ENCODE measurements around the gene NDUFV1. TPM values are rescaled to one million over a fixed set of nuclear protein-coding genes. Genes with fewer than 3 reads are reported as not detected.

NDUFV1 gene
- total RNA-seq (2021; ENCODE audit: unreplicated experiment): 242 TPM
- 232 and 287 TPM in 2 replicates for polyA plus RNA-seq (2012)
- Bru-seq, nascent RNA: percentile 83 among the genes with signal in this experiment
- BruChase-seq, experiment 1, labeled RNA remaining after a 6-hour chase: percentile 92 among the genes with signal in this experiment
- BruChase-seq, experiment 2, labeled RNA remaining after a 2-hour chase: percentile 92 among the genes with signal in this experiment
- long read RNA-seq, transcript NDUFV1-228 (2 exons, 573 nt): minor isoform, 46 of 338 reads
- long read RNA-seq, transcript NDUFV1-201 (10 exons, 1,596 nt): major isoform, 161 of 338 reads
- long read RNA-seq, partial matches to known transcripts: 89 of 338 reads
- long read RNA-seq, other reads (novel, unspliced or antisense): 39 of 338 reads

DNA sequence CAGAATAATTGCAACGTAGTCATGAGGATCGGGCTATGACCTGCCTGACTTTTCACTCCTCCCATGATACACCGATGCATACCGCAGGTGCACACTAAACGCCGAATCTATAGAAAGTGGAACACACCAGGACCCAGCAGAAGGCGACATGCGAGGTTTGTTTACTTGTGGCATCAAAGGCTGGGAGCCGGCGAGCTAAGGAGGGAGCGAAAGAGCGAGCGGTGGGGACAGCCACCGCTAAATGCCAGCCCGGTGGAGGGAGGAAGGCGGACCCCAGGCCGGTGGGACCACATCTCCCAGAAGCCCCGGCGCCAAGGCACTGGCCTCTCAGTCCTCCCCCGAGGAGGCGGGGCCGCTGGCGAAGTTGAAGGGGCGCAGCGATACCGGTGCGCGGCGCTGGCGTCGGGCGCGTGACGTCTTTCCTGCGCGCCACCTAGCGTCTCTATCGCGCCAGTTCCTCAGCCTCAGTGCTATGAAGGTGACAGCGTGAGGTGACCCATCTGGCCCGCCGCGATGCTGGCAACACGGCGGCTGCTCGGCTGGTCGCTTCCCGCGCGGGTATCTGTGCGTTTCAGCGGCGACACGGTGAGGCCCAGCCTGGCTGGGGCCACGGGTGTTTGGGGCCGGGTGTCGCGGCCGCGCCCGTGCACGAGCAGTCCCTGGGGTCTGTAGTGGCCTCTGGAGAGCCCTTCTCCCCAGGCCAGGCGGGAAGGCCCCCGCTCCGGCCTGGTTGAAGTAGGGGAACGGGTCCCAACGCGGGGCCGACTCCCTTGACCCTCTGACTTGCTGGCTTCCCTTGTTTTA lies at the start of gene NDUFV1:
Gene NDUFV1, plus strand, starts transcription at position 445 of the 804 bp plus-strand sequence. Its CDS starts 69 bp downstream, at position 514.
- Histone ChIP-seq H2AFZ (ENCODE audit: low read depth, low read length, poor library complexity, severe bottlenecking) (peak within 1 kb of the TSS; percentile 35), H3K9me3 (ENCODE audit: control insufficient read depth in 1 of 2, insufficient read depth in 1 of 2, low read depth in 1 of 2, low read length in 2 of 2) (no peaks in the 10 kb centered on the region), H3K4me2 (ENCODE audit: low read length) (peak within 1 kb of the TSS; percentile 92), H3K27me3 (ENCODE audit: insufficient read depth, low read length) (no peaks in the 10 kb centered on the region), H3K9me2 (ENCODE audit: insufficient read depth) (no peaks in the 10 kb centered on the region), H3K36me3 (ENCODE audit: control insufficient read depth in 1 of 2, insufficient read depth in 2 of 2, low read length in 2 of 2) (peaks cover 17 to 21% of the 10 kb centered on the region in 2 experiments; a peak in 3 of 4 replicates), H4K20me1 (ENCODE audit: insufficient read depth) (no peaks in the 10 kb centered on the region), H3K79me2 (ENCODE audit: insufficient read depth, low read length) (peaks cover 27% of the 10 kb centered on the region), H3K27ac (ENCODE audit: low read depth, low read length) (peak within 1 kb of the TSS; percentile 77), H3K9ac (ENCODE audit: low read length) (peak within 1 kb of the TSS; percentile 99), H3K4me3 (replicated peaks in 1 of 2; ENCODE audit: low read depth in 1 of 2, low read length in 2 of 2) (peak within 1 kb of the TSS; percentile 99 to 100), H3K4me1 (ENCODE audit: control insufficient read depth in 1 of 2, insufficient read depth in 2 of 2, low read length in 2 of 2) (peaks cover 6 to 20% of the 10 kb centered on the region in 2 experiments)
- peak; percentile 99 for ATAC-seq
- ChIA-PET RAD21 (ENCODE audit: low non-redundant PET in 1 of 2, low total read pairs in 2 of 2, uncharacterized antibody in 2 of 2, unreplicated experiment in 2 of 2) (no interaction called here), CTCF (no interaction called here), POLR2A (no interaction called here)
- intact Hi-C loops (cut with micrococcal nuclease): no loop called here
- peak; percentile 85 for DNase-seq (ENCODE audit: low read depth, low spot score)
- BruUV-seq (replicated peaks): no TSS peak
- TF ChIP-seq POLR2A (IDR thresholded peaks at IDR 0.05; ENCODE audit: borderline replicate concordance, extremely low read depth, insufficient read depth, insufficient read length) (peak; percentile 53), SP1 (IDR thresholded peaks at IDR 0.05; ENCODE audit: low read depth) (no peak; the same call in 1 of the 2 replicates), JUND (IDR thresholded peaks at IDR 0.05) (no peak), ELF1 (IDR thresholded peaks at IDR 0.05; ENCODE audit: borderline replicate concordance, low read depth) (no peak; the same call in 1 of the 2 replicates), CEBPB (IDR thresholded peaks at IDR 0.05; ENCODE audit: low read depth) (no peak), EGR1 (IDR thresholded peaks at IDR 0.05; ENCODE audit: low read depth) (no peak), SIN3A (IDR thresholded peaks at IDR 0.05; ENCODE audit: low read depth) (peak; percentile 80), EZH2 (IDR thresholded peaks at IDR 0.05) (no peak), FOSL1 (IDR thresholded peaks at IDR 0.05; ENCODE audit: low read depth) (no peak), ZFX (IDR thresholded peaks at IDR 0.05) (peak; percentile 77; the same call in 1 of the 2 replicates), TCF7L2 (IDR thresholded peaks at IDR 0.05; ENCODE audit: borderline replicate concordance, extremely low read depth, insufficient read depth, insufficient read length) (peak; percentile 74), POLR2AphosphoS5 (IDR thresholded peaks at IDR 0.05; ENCODE audit: low read depth, low read length) (peak; percentile 86), SRF (IDR thresholded peaks at IDR 0.05; ENCODE audit: low read depth) (peak; percentile 95), ZNF274 (IDR thresholded peaks at IDR 0.05; ENCODE audit: low read depth, low read length) (no peak), CBX3 (IDR thresholded peaks at IDR 0.05; ENCODE audit: low read depth) (no peak)
- TF ChIP-seq, protein P1, sequence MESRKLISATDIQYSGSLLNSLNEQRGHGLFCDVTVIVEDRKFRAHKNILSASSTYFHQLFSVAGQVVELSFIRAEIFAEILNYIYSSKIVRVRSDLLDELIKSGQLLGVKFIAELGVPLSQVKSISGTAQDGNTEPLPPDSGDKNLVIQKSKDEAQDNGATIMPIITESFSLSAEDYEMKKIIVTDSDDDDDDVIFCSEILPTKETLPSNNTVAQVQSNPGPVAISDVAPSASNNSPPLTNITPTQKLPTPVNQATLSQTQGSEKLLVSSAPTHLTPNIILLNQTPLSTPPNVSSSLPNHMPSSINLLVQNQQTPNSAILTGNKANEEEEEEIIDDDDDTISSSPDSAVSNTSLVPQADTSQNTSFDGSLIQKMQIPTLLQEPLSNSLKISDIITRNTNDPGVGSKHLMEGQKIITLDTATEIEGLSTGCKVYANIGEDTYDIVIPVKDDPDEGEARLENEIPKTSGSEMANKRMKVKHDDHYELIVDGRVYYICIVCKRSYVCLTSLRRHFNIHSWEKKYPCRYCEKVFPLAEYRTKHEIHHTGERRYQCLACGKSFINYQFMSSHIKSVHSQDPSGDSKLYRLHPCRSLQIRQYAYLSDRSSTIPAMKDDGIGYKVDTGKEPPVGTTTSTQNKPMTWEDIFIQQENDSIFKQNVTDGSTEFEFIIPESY (IDR thresholded peaks at IDR 0.05; ENCODE audit: extremely low read depth, insufficient replicate concordance, low read length): peak; percentile 61
- TF ChIP-seq, protein P2, sequence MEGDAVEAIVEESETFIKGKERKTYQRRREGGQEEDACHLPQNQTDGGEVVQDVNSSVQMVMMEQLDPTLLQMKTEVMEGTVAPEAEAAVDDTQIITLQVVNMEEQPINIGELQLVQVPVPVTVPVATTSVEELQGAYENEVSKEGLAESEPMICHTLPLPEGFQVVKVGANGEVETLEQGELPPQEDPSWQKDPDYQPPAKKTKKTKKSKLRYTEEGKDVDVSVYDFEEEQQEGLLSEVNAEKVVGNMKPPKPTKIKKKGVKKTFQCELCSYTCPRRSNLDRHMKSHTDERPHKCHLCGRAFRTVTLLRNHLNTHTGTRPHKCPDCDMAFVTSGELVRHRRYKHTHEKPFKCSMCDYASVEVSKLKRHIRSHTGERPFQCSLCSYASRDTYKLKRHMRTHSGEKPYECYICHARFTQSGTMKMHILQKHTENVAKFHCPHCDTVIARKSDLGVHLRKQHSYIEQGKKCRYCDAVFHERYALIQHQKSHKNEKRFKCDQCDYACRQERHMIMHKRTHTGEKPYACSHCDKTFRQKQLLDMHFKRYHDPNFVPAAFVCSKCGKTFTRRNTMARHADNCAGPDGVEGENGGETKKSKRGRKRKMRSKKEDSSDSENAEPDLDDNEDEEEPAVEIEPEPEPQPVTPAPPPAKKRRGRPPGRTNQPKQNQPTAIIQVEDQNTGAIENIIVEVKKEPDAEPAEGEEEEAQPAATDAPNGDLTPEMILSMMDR (IDR thresholded peaks at IDR 0.05 in 2 of 3, conservative IDR thresholded peaks at IDR 0.05 in 1 of 3; ENCODE audit: borderline replicate concordance in 1 of 3, insufficient read depth in 1 of 3, low read depth in 2 of 3, low read length in 2 of 3): peak in 2 of 3 experiments; percentile 12 to 37; a peak in 2 of 6 replicates
- TF ChIP-seq, protein P3, sequence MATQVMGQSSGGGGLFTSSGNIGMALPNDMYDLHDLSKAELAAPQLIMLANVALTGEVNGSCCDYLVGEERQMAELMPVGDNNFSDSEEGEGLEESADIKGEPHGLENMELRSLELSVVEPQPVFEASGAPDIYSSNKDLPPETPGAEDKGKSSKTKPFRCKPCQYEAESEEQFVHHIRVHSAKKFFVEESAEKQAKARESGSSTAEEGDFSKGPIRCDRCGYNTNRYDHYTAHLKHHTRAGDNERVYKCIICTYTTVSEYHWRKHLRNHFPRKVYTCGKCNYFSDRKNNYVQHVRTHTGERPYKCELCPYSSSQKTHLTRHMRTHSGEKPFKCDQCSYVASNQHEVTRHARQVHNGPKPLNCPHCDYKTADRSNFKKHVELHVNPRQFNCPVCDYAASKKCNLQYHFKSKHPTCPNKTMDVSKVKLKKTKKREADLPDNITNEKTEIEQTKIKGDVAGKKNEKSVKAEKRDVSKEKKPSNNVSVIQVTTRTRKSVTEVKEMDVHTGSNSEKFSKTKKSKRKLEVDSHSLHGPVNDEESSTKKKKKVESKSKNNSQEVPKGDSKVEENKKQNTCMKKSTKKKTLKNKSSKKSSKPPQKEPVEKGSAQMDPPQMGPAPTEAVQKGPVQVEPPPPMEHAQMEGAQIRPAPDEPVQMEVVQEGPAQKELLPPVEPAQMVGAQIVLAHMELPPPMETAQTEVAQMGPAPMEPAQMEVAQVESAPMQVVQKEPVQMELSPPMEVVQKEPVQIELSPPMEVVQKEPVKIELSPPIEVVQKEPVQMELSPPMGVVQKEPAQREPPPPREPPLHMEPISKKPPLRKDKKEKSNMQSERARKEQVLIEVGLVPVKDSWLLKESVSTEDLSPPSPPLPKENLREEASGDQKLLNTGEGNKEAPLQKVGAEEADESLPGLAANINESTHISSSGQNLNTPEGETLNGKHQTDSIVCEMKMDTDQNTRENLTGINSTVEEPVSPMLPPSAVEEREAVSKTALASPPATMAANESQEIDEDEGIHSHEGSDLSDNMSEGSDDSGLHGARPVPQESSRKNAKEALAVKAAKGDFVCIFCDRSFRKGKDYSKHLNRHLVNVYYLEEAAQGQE (IDR thresholded peaks at IDR 0.05; ENCODE audit: low read depth): no peak

Measured in HCT116 (cell line).